Upper lobe of right lung (tissue), 1 donor: Measurements from ENCODE around the gene LGALS1. TPM values are rescaled to one million over a fixed set of nuclear protein-coding genes. Genes with fewer than 3 reads are reported as not detected.

Experiments used
- ATAC-seq: fragments of 200-7000 bp; cut with Tn5 transposase; one replicate; pipeline ENCODE4 v1.9.1; 2020; ENCODE audit warnings: mild to moderate bottlenecking, moderate library complexity
- DNase-seq: peaks from one replicate; pipeline ENCODE4 v3.0.0-alpha.2; 2020
- H3K27ac ChIP-seq: fragments of 200-600 bp; one replicate; pipeline ENCODE4 v1.8.0; 2022
- H3K27me3 ChIP-seq: fragments of 200-600 bp; one replicate; pipeline ENCODE4 v1.8.0; 2022; ENCODE audit warnings: mild to moderate bottlenecking
- H3K36me3 ChIP-seq: fragments of 200-600 bp; one replicate; pipeline ENCODE4 v1.8.0; 2022
- H3K4me1 ChIP-seq: fragments of 200-600 bp; one replicate; pipeline ENCODE4 v1.8.0; 2022
- H3K4me3 ChIP-seq: fragments of 200-600 bp; one replicate; pipeline ENCODE4 v1.8.0; 2022; ENCODE audit warnings: mild to moderate bottlenecking
- H3K9me3 ChIP-seq: fragments of 200-600 bp; one replicate; pipeline ENCODE4 v1.8.0; 2022
- CTCF ChIP-seq: fragments of 200-600 bp; IDR thresholded peaks from one replicate; pipeline ENCODE4 v1.8.0; 2022; ENCODE audit warnings: antibody characterized with exemption
- intact Hi-C: fragments of 100-400 bp; cut with DNase I; formaldehyde crosslinking; loops from one replicate; pipeline ENCODE4 v1.11.0; 2022
- total RNA-seq: library from RNA; stranded (reverse); fragmentation: NEBNext Ultra II Directional; extraction: Animal tissue kit (Norgen Biotek cat#: 25700); gene quantifications from one replicate; pipeline ENCODE4 v1.2.1, GENCODE V29; 2021
- donor health status: DM: no; HTN: yes; CAD: no; lungs with severe emphysema.

LGALS1 gene
- total RNA-seq, 1 donor from 2014 or later: 340 TPM

GRCh38 chr22:37658133-37659065 is 17.0 kb upstream of the LGALS1 start, which contains the start of gene PDXP:
TSS of gene PDXP (plus strand) at chr22:37658723. CDS start at chr22:37658783, 60 bp downstream.
- ATAC-seq: peak; percentile 97
- no peak for TF ChIP-seq CTCF
- Histone ChIP-seq H3K4me1 (peaks cover 32% of the 10 kb centered on the region), H3K36me3 (peaks cover 7% of the 10 kb centered on the region), H3K27me3 (no peaks in the 10 kb centered on the region), H3K27ac (peak within 1 kb of the TSS; percentile 82), H3K9me3 (no peaks in the 10 kb centered on the region), H3K4me3 (peak within 1 kb of the TSS; percentile 59)
- intact Hi-C loops: no loop called here
- DNase-seq: peak; percentile 99

- DNase-seq (no peak), ATAC-seq (no peak)
- H3K4me1 ChIP-seq: peaks cover 32% of the 10 kb centered on the region
- H3K27me3 ChIP-seq: no peaks in the 10 kb centered on the region
- H3K27ac ChIP-seq: no peak overlapping the region
- no peaks in the 10 kb centered on the region for H3K36me3 ChIP-seq
- TF ChIP-seq CTCF: no peak
- no peaks in the 10 kb centered on the region for H3K9me3 ChIP-seq
- H3K4me3 ChIP-seq: peak overlapping the region; percentile 59
- intact Hi-C loops: no loop called here
Measured at GRCh38 chr22:37659066-37659896, 16.2 kb upstream of the LGALS1 start.

- intact Hi-C loops: no loop called here
- TF ChIP-seq CTCF: no peak
- Histone ChIP-seq H3K27ac (no peak overlapping the region), H3K4me1 (peaks cover 32% of the 10 kb centered on the region), H3K27me3 (no peaks in the 10 kb centered on the region), H3K36me3 (no peaks in the 10 kb centered on the region), H3K9me3 (no peaks in the 10 kb centered on the region), H3K4me3 (peak overlapping the region; percentile 59)
- ATAC-seq (no peak), DNase-seq (no peak)
Measured at GRCh38 chr22:37659897-37660708, 15.3 kb upstream of the LGALS1 start.

- TF ChIP-seq CTCF: no peak
- Histone ChIP-seq H3K4me3 (no peak overlapping the region), H3K27ac (no peak overlapping the region)
Measured at GRCh38 chr22:37660709-37661045, 14.8 kb upstream of the LGALS1 start.

More at GRCh38 chr22:37660709-37661045, 14.8 kb upstream of the LGALS1 start:
- Histone ChIP-seq H3K36me3 (peaks cover 2% of the 10 kb centered on the region), H3K27me3 (no peaks in the 10 kb centered on the region), H3K9me3 (no peaks in the 10 kb centered on the region), H3K4me1 (peaks cover 32% of the 10 kb centered on the region)
- no peak for ATAC-seq
- no peak for DNase-seq
- intact Hi-C loops: no loop called here
